Natural killer cell (primary cell): ENCODE data around the gene TMEM179B. TPM values are rescaled to one million over a fixed set of nuclear protein-coding genes. Genes with fewer than 3 reads are reported as not detected.

ENCODE experiments used
- ATAC-seq, 3 donors: fragments of 150-1000 bp in 2 of 3; fragments of 200-7000 bp in 1 of 3; cut with Tn5 transposase; 1 replicate in 1 of 3; 2 replicates in 2 of 3; pipeline ENCODE4 v1.10.0; 2021; ENCODE audit warnings: mild to moderate bottlenecking in 2 of 3, moderate library complexity in 2 of 3
- DNase-seq, 2 donors: peaks; one replicate each; pipeline versions ENCODE4 v3.0.0 to v3.0.0-alpha.2; 2013 to 2021; ENCODE audit warnings: mixed read lengths in 1 of 2
- H3K27ac ChIP-seq: one replicate; pipeline ENCODE4 v1.5.1; 2013; ENCODE audit warnings: mild to moderate bottlenecking, low read length
- H3K27me3 ChIP-seq: one replicate; pipeline ENCODE4 v1.6.1; 2013; ENCODE audit warnings: low read length; ENCODE audit not compliant: control insufficient read depth, insufficient read depth
- H3K36me3 ChIP-seq: one replicate; pipeline ENCODE4 v1.6.1; 2013; ENCODE audit warnings: low read length; ENCODE audit not compliant: control insufficient read depth, insufficient read depth
- H3K4me1 ChIP-seq: one replicate; pipeline ENCODE4 v1.6.1; 2013; ENCODE audit warnings: low read length; ENCODE audit not compliant: control insufficient read depth, insufficient read depth
- H3K4me3 ChIP-seq: one replicate; pipeline ENCODE4 v1.5.1; 2013; ENCODE audit warnings: low read length
- H3K9me3 ChIP-seq: one replicate; pipeline ENCODE4 v1.6.1; 2013; ENCODE audit warnings: low read length; ENCODE audit not compliant: control insufficient read depth, insufficient read depth
- H3K27ac Mint-ChIP-seq, 2 donors: one replicate each; pipeline ENCODE4 v1.8.0; 2022; ENCODE audit warnings: mild to moderate bottlenecking in 2 of 2, mixed read lengths in 2 of 2, moderate library complexity in 1 of 2
- H3K27me3 Mint-ChIP-seq, 2 donors: one replicate each; pipeline ENCODE4 v1.8.0; 2022; ENCODE audit warnings: low read depth in 2 of 2, mixed read lengths in 2 of 2
- H3K36me3 Mint-ChIP-seq: one replicate; pipeline ENCODE4 v1.8.0; 2022; ENCODE audit warnings: mixed read lengths
- H3K4me1 Mint-ChIP-seq, 2 donors: one replicate each; pipeline ENCODE4 v1.8.0; 2022; ENCODE audit warnings: mixed read lengths in 2 of 2
- H3K4me3 Mint-ChIP-seq: one replicate; pipeline ENCODE4 v1.8.0; 2022; ENCODE audit warnings: mild to moderate bottlenecking, moderate library complexity, mixed read lengths
- H3K9me3 Mint-ChIP-seq, 2 donors: one replicate each; pipeline ENCODE4 v1.8.0; 2022; ENCODE audit warnings: mixed read lengths in 2 of 2
- CTCF ChIP-seq: fragments of 200-600 bp; IDR thresholded peaks from one replicate; pipeline ENCODE4 v1.8.0; 2022; ENCODE audit warnings: antibody characterized with exemption
- WGBS: methylation state at CpG from one replicate; pipeline ENCODE4 v1.1.7; 2013; ENCODE audit warnings: missing lambda C conversion rate; ENCODE audit not compliant: insufficient coverage; 5-methylcytosine and 5-hydroxymethylcytosine counted together
- intact Hi-C: fragments of 100-400 bp; cut with micrococcal nuclease; formaldehyde crosslinking; loops from one replicate; pipeline ENCODE4 v1.14.2; 2022
- total RNA-seq, 4 donors: library from RNA; stranded (reverse); fragments of 120-200 nt in 1 of 4; gene quantifications; one replicate each; pipeline versions ENCODE4 v1.2.3 to v1.2.4, GENCODE V29; 2013 to 2022

TMEM179B gene
- total RNA-seq, 3 donors from 2014 or later (not counting 1 experiment from before 2014, with no cell fraction given) = 33.7 to 41.1 (median 36.3) TPM

- Mint-ChIP-seq H3K4me3 (no peak overlapping the region), H3K27me3 (no peaks in the 10 kb centered on the region), H3K27ac (peak overlapping the region; percentile 21 to 52), H3K9me3 (no peaks in the 10 kb centered on the region), H3K36me3 (no peaks in the 10 kb centered on the region), H3K4me1 (peaks cover 0 to 5% of the 10 kb centered on the region in 2 donors)
- Histone ChIP-seq H3K27me3 (no peaks in the 10 kb centered on the region), H3K4me1 (peaks cover 6% of the 10 kb centered on the region), H3K36me3 (peaks cover 7% of the 10 kb centered on the region), H3K27ac (no peak overlapping the region), H3K9me3 (no peaks in the 10 kb centered on the region), H3K4me3 (no peak overlapping the region)
- no peak for TF ChIP-seq CTCF
- DNase-seq (no peak), ATAC-seq (peak in 1 of 3 donors; percentile 50)
- intact Hi-C loops = no loop called here
- WGBS = 58% methylated on average over 2 of the region's 2 CpGs
Measured at GRCh38 chr11:62777389-62777788, 9.8 kb upstream of the TMEM179B start.

- no peak overlapping the region for H3K4me3 Mint-ChIP-seq
Measured at GRCh38 chr11:62778441-62778840, 8.8 kb upstream of the TMEM179B start.

GRCh38 chr11:62782753-62783152 is 4.4 kb upstream of the TMEM179B start:
- DNase-seq (no peak), ATAC-seq (no peak)
- Mint-ChIP-seq H3K4me3 (no peak overlapping the region), H3K4me1 (peaks cover 8 to 14% of the 10 kb centered on the region in 2 donors), H3K9me3 (no peaks in the 10 kb centered on the region), H3K27ac (peak overlapping the region in 1 of 2 donors; percentile 34), H3K36me3 (no peaks in the 10 kb centered on the region), H3K27me3 (no peaks in the 10 kb centered on the region)
- H3K4me1 ChIP-seq = peaks cover 9% of the 10 kb centered on the region
- H3K36me3 ChIP-seq = no peaks in the 10 kb centered on the region
- H3K9me3 ChIP-seq = no peaks in the 10 kb centered on the region
- 96% methylated on average over 7 of the region's 7 CpGs for WGBS
- no peaks in the 10 kb centered on the region for H3K27me3 ChIP-seq
- no peak overlapping the region for H3K4me3 ChIP-seq
- intact Hi-C loops = no loop called here
- H3K27ac ChIP-seq = no peak overlapping the region
- TF ChIP-seq CTCF = no peak

More at GRCh38 chr11:62778441-62778840, 8.8 kb upstream of the TMEM179B start:
- Histone ChIP-seq H3K4me3 (no peak overlapping the region), H3K36me3 (peaks cover 7% of the 10 kb centered on the region), H3K4me1 (peaks cover 3% of the 10 kb centered on the region), H3K9me3 (no peaks in the 10 kb centered on the region), H3K27me3 (no peaks in the 10 kb centered on the region), H3K27ac (no peak overlapping the region)
- intact Hi-C loops = no loop called here
- ATAC-seq = peak in 1 of 3 donors; percentile 14
- WGBS = 91% methylated on average over 3 of the region's 3 CpGs
- Mint-ChIP-seq H3K27me3 (no peaks in the 10 kb centered on the region), H3K27ac (no peak overlapping the region), H3K4me1 (peaks cover 0 to 5% of the 10 kb centered on the region in 2 donors), H3K36me3 (no peaks in the 10 kb centered on the region), H3K9me3 (no peaks in the 10 kb centered on the region)
- no peak for TF ChIP-seq CTCF
- no peak for DNase-seq
